Caki2 (cell line): ENCODE data around the gene ATP23. TPM values are rescaled to one million over a fixed set of nuclear protein-coding genes. Genes with fewer than 3 reads are reported as not detected.

Experiments used
- DNase-seq: peaks from one replicate; pipeline ENCODE4 v3.0.0-alpha.2; 2015; ENCODE audit warnings: low read depth
- in situ Hi-C: cut with HindIII; loops from 2 replicates; pipeline ENCODE4 v1.10.0; 2016; ENCODE audit warnings: low sequenced_read_pairs, low pct_unique_long_range_greater_than_20kb, mixed read lengths
- total RNA-seq: library from RNA; depleted of rRNA; stranded (reverse); fragments of >200 nt; shearing (Covaris generic); gene quantifications from 2 replicates; pipeline ENCODE4 v1.2.3, GENCODE V29; 2014; ENCODE audit warnings: low replicate concordance; rRNA removed

ATP23 gene
- 15.3 and 27.9 TPM in 2 replicates for total RNA-seq

GRCh38 chr12:57941165-57941894, at the start of gene ATP23:
Gene ATP23 (plus strand): TSS chr12:57941567. CDS start chr12:57941702, 135 bp downstream.
- DNase-seq = peak; percentile 97
- in situ Hi-C loops = no loop called here

- in situ Hi-C loops = no loop called here
- no peak for DNase-seq
Observed at GRCh38 chr12:57892232-57892972, 49.0 kb upstream of the ATP23 start.

GRCh38 chr12:57893431-57894353, 47.7 kb upstream of the ATP23 start:
- no peak for DNase-seq
- in situ Hi-C loops = no loop called here

- DNase-seq = no peak
- in situ Hi-C loops = no loop called here
Observed at GRCh38 chr12:57894399-57895292, 46.7 kb upstream of the ATP23 start.

- in situ Hi-C loops = no loop called here
- DNase-seq = no peak
Observed at GRCh38 chr12:57895389-57896114, 45.8 kb upstream of the ATP23 start.

GRCh38 chr12:57896115-57896433, 45.3 kb upstream of the ATP23 start:
- in situ Hi-C loops = no loop called here
- no peak for DNase-seq

- no peak for DNase-seq
- in situ Hi-C loops = no loop called here
Observed at GRCh38 chr12:57896434-57897201, 44.7 kb upstream of the ATP23 start.

GRCh38 chr12:57897286-57897974, 43.9 kb upstream of the ATP23 start:
- DNase-seq = no peak
- in situ Hi-C loops = no loop called here

GRCh38 chr12:57898308-57898970, 42.9 kb upstream of the ATP23 start:
- in situ Hi-C loops = no loop called here

GRCh38 chr12:57899010-57899662, 42.2 kb upstream of the ATP23 start:
- in situ Hi-C loops = no loop called here
- DNase-seq = no peak

More at GRCh38 chr12:57898308-57898970, 42.9 kb upstream of the ATP23 start:
- no peak for DNase-seq

GRCh38 chr12:57902478-57902969, 38.8 kb upstream of the ATP23 start:
- no peak for DNase-seq
- in situ Hi-C loops = no loop called here

- DNase-seq = no peak
- in situ Hi-C loops = no loop called here
Observed at GRCh38 chr12:57904426-57904825, 36.9 kb upstream of the ATP23 start.

- in situ Hi-C loops = no loop called here
- peak; percentile 85 for DNase-seq
Observed at GRCh38 chr12:57904848-57905811, 36.2 kb upstream of the ATP23 start.
